ENCODE results near the gene MMEL1. TPM values are rescaled to one million over a fixed set of nuclear protein-coding genes. Genes with fewer than 3 reads are reported as not detected.
"Not testable (repeated sequence)": the region's sequence is repeated elsewhere in the genome, so short reads cannot be mapped to it uniquely, and the experiment has no call there.

The MMEL1 gene
- 1 to 10 TPM; 1.5 to 1.6 TPM for total RNA-seq

- H3K4me1 Mint-ChIP-seq = peaks cover 1% of the 10 kb centered on the region
- H3K4me3 Mint-ChIP-seq = no peak within 1 kb of the TSS
- no peak for DNase-seq
- no peak within 1 kb of the TSS for H3K27ac Mint-ChIP-seq
- H3K27me3 Mint-ChIP-seq = peaks cover 22% of the 10 kb centered on the region
- H3K9me3 Mint-ChIP-seq = peaks cover 4% of the 10 kb centered on the region
- H3K36me3 Mint-ChIP-seq = no peaks in the 10 kb centered on the region
Measured at GRCh38 chr1:2632561-2633361, at the start of gene MMEL1. TSS of gene MMEL1 (minus strand) at chr1:2633016. CDS start at chr1:2629484, 3,532 bp downstream.

- H3K4me3 Mint-ChIP-seq, H3K4me1 Mint-ChIP-seq, H3K27me3 Mint-ChIP-seq, H3K9me3 Mint-ChIP-seq, H3K27ac Mint-ChIP-seq, H3K36me3 Mint-ChIP-seq, DNase-seq: not testable (repeated sequence)
Measured at GRCh38 chr1:2676726-2677125, 43.9 kb upstream of the MMEL1 start.

GRCh38 chr1:2671656-2672055 lies 38.8 kb upstream of the MMEL1 start:
- not testable (repeated sequence) for H3K36me3 Mint-ChIP-seq, H3K4me3 Mint-ChIP-seq, H3K27ac Mint-ChIP-seq, DNase-seq, H3K4me1 Mint-ChIP-seq, H3K27me3 Mint-ChIP-seq, H3K9me3 Mint-ChIP-seq

- not testable (repeated sequence) for DNase-seq, H3K4me3 Mint-ChIP-seq, H3K27ac Mint-ChIP-seq, H3K9me3 Mint-ChIP-seq, H3K4me1 Mint-ChIP-seq, H3K36me3 Mint-ChIP-seq
- peaks cover 12% of the 10 kb centered on the region for H3K27me3 Mint-ChIP-seq
Measured at GRCh38 chr1:2659806-2660205, 27.0 kb upstream of the MMEL1 start.

- H3K27ac Mint-ChIP-seq = not testable (repeated sequence)
Measured at GRCh38 chr1:2657909-2658308, 25.1 kb upstream of the MMEL1 start.

GRCh38 chr1:2657124-2657523 lies 24.3 kb upstream of the MMEL1 start:
- not testable (repeated sequence) for H3K4me3 Mint-ChIP-seq, H3K27ac Mint-ChIP-seq, H3K9me3 Mint-ChIP-seq, H3K36me3 Mint-ChIP-seq, DNase-seq, H3K4me1 Mint-ChIP-seq
- H3K27me3 Mint-ChIP-seq = peaks cover 38% of the 10 kb centered on the region

More at GRCh38 chr1:2657909-2658308, 25.1 kb upstream of the MMEL1 start:
- not testable (repeated sequence) for DNase-seq, H3K36me3 Mint-ChIP-seq, H3K4me3 Mint-ChIP-seq, H3K9me3 Mint-ChIP-seq, H3K4me1 Mint-ChIP-seq
- H3K27me3 Mint-ChIP-seq = peaks cover 31% of the 10 kb centered on the region

- not testable (repeated sequence) for H3K36me3 Mint-ChIP-seq, H3K4me1 Mint-ChIP-seq, H3K9me3 Mint-ChIP-seq, H3K4me3 Mint-ChIP-seq, H3K27ac Mint-ChIP-seq, DNase-seq
- H3K27me3 Mint-ChIP-seq = peaks cover 41% of the 10 kb centered on the region
Measured at GRCh38 chr1:2655598-2656434, 23.0 kb upstream of the MMEL1 start.

- H3K36me3 Mint-ChIP-seq, H3K27ac Mint-ChIP-seq, DNase-seq: not testable (repeated sequence)
Measured at GRCh38 chr1:2654443-2654948, 21.7 kb upstream of the MMEL1 start.

GRCh38 chr1:2653741-2654442 lies 21.1 kb upstream of the MMEL1 start:
- H3K27ac Mint-ChIP-seq, H3K4me1 Mint-ChIP-seq, H3K36me3 Mint-ChIP-seq, H3K4me3 Mint-ChIP-seq, H3K9me3 Mint-ChIP-seq, DNase-seq: not testable (repeated sequence)
- peaks cover 41% of the 10 kb centered on the region for H3K27me3 Mint-ChIP-seq

More at GRCh38 chr1:2654443-2654948, 21.7 kb upstream of the MMEL1 start:
- H3K9me3 Mint-ChIP-seq, H3K4me1 Mint-ChIP-seq, H3K4me3 Mint-ChIP-seq: not testable (repeated sequence)
- peaks cover 41% of the 10 kb centered on the region for H3K27me3 Mint-ChIP-seq

- H3K9me3 Mint-ChIP-seq, H3K4me3 Mint-ChIP-seq, DNase-seq, H3K27ac Mint-ChIP-seq, H3K4me1 Mint-ChIP-seq, H3K36me3 Mint-ChIP-seq: not testable (repeated sequence)
- peaks cover 41% of the 10 kb centered on the region for H3K27me3 Mint-ChIP-seq
Measured at GRCh38 chr1:2652926-2653571, 20.2 kb upstream of the MMEL1 start.

GRCh38 chr1:2652152-2652925 lies 19.5 kb upstream of the MMEL1 start:
- not testable (repeated sequence) for H3K27ac Mint-ChIP-seq, H3K36me3 Mint-ChIP-seq, H3K4me3 Mint-ChIP-seq, H3K4me1 Mint-ChIP-seq, H3K9me3 Mint-ChIP-seq, DNase-seq
- peaks cover 41% of the 10 kb centered on the region for H3K27me3 Mint-ChIP-seq

- Mint-ChIP-seq H3K9me3 (peaks cover 11% of the 10 kb centered on the region), H3K4me1 (no peaks in the 10 kb centered on the region), H3K27ac (no peak overlapping the region), H3K36me3 (peaks cover 5% of the 10 kb centered on the region), H3K27me3 (peaks cover 40% of the 10 kb centered on the region), H3K4me3 (no peak overlapping the region)
- DNase-seq = no peak
Measured at GRCh38 chr1:2650967-2651645, 18.3 kb upstream of the MMEL1 start.

- Mint-ChIP-seq H3K4me1 (peaks cover 5% of the 10 kb centered on the region), H3K27ac (no peak overlapping the region), H3K4me3 (no peak overlapping the region), H3K9me3 (peaks cover 13% of the 10 kb centered on the region), H3K36me3 (peaks cover 5% of the 10 kb centered on the region), H3K27me3 (no peaks in the 10 kb centered on the region)
- DNase-seq = no peak
Measured at GRCh38 chr1:2646837-2647236, 14.0 kb upstream of the MMEL1 start.

Measured in activated naive CD8-positive, alpha-beta T cell treated with anti-CD3 and anti-CD28 coated beads for 36 hours (primary cell).